ENCODE results near the gene DCHS2. TPM values are rescaled to one million over a fixed set of nuclear protein-coding genes. Genes with fewer than 3 reads are reported as not detected.

Gene DCHS2
- total RNA-seq, 1 experiment from 2014 or later, result 0.02 TPM

GRCh38 chr4:154511981-154512380 lies 20.4 kb upstream of the DCHS2 start:
- Histone ChIP-seq H3K79me2 (ENCODE audit: low read depth) (no peaks in the 10 kb centered on the region), H3F3A (ENCODE audit: insufficient read depth, low read depth) (peaks cover 8% of the 10 kb centered on the region; the same call in 1 of the 2 replicates), H3K4me3 (no peak overlapping the region), H3K4me2 (no peak overlapping the region), H3K27me3 (ENCODE audit: insufficient read depth, low read depth) (no peaks in the 10 kb centered on the region), H3K27ac (no peak overlapping the region), H3K36me3 (ENCODE audit: low read depth) (no peaks in the 10 kb centered on the region), H3K4me1 (replicated peaks; ENCODE audit: insufficient read depth) (peaks cover 9% of the 10 kb centered on the region), H3K9me3 (ENCODE audit: insufficient read depth, low read depth) (no peaks in the 10 kb centered on the region), H3K9me2 (ENCODE audit: insufficient read depth) (no peaks in the 10 kb centered on the region), H2AFZ (no peak overlapping the region), H4K20me1 (ENCODE audit: insufficient read depth) (no peaks in the 10 kb centered on the region)
- intact Hi-C loops (cut with micrococcal nuclease; ENCODE audit: unreplicated experiment), result no loop called here
- no TSS peak for BruUV-seq (replicated peaks)
- ChIA-PET POLR2A (ENCODE audit: unreplicated experiment) (no interaction called here), CTCF (interaction anchor here (0.7 kb wide), 1 partner anchor 36 kb away, joined by 5 read pairs; no protein-coding TSS in a partner anchor)
- no peak for TF ChIP-seq EZH2 (IDR thresholded peaks at IDR 0.05; ENCODE audit: low read depth)
- TF ChIP-seq, protein P1, sequence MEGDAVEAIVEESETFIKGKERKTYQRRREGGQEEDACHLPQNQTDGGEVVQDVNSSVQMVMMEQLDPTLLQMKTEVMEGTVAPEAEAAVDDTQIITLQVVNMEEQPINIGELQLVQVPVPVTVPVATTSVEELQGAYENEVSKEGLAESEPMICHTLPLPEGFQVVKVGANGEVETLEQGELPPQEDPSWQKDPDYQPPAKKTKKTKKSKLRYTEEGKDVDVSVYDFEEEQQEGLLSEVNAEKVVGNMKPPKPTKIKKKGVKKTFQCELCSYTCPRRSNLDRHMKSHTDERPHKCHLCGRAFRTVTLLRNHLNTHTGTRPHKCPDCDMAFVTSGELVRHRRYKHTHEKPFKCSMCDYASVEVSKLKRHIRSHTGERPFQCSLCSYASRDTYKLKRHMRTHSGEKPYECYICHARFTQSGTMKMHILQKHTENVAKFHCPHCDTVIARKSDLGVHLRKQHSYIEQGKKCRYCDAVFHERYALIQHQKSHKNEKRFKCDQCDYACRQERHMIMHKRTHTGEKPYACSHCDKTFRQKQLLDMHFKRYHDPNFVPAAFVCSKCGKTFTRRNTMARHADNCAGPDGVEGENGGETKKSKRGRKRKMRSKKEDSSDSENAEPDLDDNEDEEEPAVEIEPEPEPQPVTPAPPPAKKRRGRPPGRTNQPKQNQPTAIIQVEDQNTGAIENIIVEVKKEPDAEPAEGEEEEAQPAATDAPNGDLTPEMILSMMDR (conservative IDR thresholded peaks at IDR 0.05), result no peak
- DNase-seq, result no peak

- DNase-seq, result no peak
- no peaks in the 10 kb centered on the region for H4K20me1 ChIP-seq (ENCODE audit: insufficient read depth)
- intact Hi-C loops (cut with micrococcal nuclease; ENCODE audit: unreplicated experiment), result no loop called here
- H3K27ac ChIP-seq, result no peak overlapping the region
- H3K9me3 ChIP-seq (ENCODE audit: insufficient read depth, low read depth), result no peaks in the 10 kb centered on the region
- CTCF ChIA-PET, result no interaction called here
- H3K4me1 ChIP-seq (replicated peaks; ENCODE audit: insufficient read depth), result peaks cover 14% of the 10 kb centered on the region
- H3K27me3 ChIP-seq (ENCODE audit: insufficient read depth, low read depth), result no peaks in the 10 kb centered on the region
- H3F3A ChIP-seq (ENCODE audit: insufficient read depth, low read depth), result peaks cover 12% of the 10 kb centered on the region; the same call in 1 of the 2 replicates
- H3K9me2 ChIP-seq (ENCODE audit: insufficient read depth), result no peaks in the 10 kb centered on the region
- no peak overlapping the region for H2AFZ ChIP-seq
- no peaks in the 10 kb centered on the region for H3K79me2 ChIP-seq (ENCODE audit: low read depth)
- BruUV-seq (replicated peaks), result no TSS peak
- H3K4me2 ChIP-seq, result no peak overlapping the region
- no peaks in the 10 kb centered on the region for H3K36me3 ChIP-seq (ENCODE audit: low read depth)
- POLR2A ChIA-PET (ENCODE audit: unreplicated experiment), result no interaction called here
- no peak overlapping the region for H3K4me3 ChIP-seq
- TF ChIP-seq, protein P1 (conservative IDR thresholded peaks at IDR 0.05), result no peak
- no peak for TF ChIP-seq EZH2 (IDR thresholded peaks at IDR 0.05; ENCODE audit: low read depth)
Measured at GRCh38 chr4:154511548-154511947, 19.9 kb upstream of the DCHS2 start.

GRCh38 chr4:154507156-154507555 lies 15.6 kb upstream of the DCHS2 start:
- H3K4me2 ChIP-seq, result peak overlapping the region; percentile 64

More at GRCh38 chr4:154507156-154507555, 15.6 kb upstream of the DCHS2 start:
- ChIA-PET POLR2A (ENCODE audit: unreplicated experiment) (interaction anchor here (0.7 kb wide), 1 partner anchor 10 kb away, joined by 4 read pairs; no protein-coding TSS in a partner anchor), CTCF (interaction anchor here (0.9 to 1.8 kb wide), 3 partner anchors 42 to 112 kb away, joined by 3 to 9 read pairs (median 5); partner anchors contain the start of gene PLRG1)
- no peaks in the 10 kb centered on the region for H3K27me3 ChIP-seq (ENCODE audit: insufficient read depth, low read depth)
- no peaks in the 10 kb centered on the region for H3K79me2 ChIP-seq (ENCODE audit: low read depth)
- peak overlapping the region; percentile 89 for H3K27ac ChIP-seq
- H3F3A ChIP-seq (ENCODE audit: insufficient read depth, low read depth), result peaks cover 15% of the 10 kb centered on the region; the same call in 1 of the 2 replicates
- H4K20me1 ChIP-seq (ENCODE audit: insufficient read depth), result no peaks in the 10 kb centered on the region
- H3K4me3 ChIP-seq, result no peak overlapping the region
- no peaks in the 10 kb centered on the region for H3K36me3 ChIP-seq (ENCODE audit: low read depth)
- DNase-seq, result peak; percentile 69 to 89
- peaks cover 19% of the 10 kb centered on the region for H3K4me1 ChIP-seq (replicated peaks; ENCODE audit: insufficient read depth)
- intact Hi-C loops (cut with micrococcal nuclease; ENCODE audit: unreplicated experiment), result loop anchor here (1.0 to 2.0 kb wide), 2 partner anchors 43 to 116 kb away; partner anchors contain the start of gene PLRG1
- no peak for TF ChIP-seq EZH2 (IDR thresholded peaks at IDR 0.05; ENCODE audit: low read depth)
- TF ChIP-seq, protein P1 (conservative IDR thresholded peaks at IDR 0.05), result no peak
- H3K9me2 ChIP-seq (ENCODE audit: insufficient read depth), result no peaks in the 10 kb centered on the region
- H3K9me3 ChIP-seq (ENCODE audit: insufficient read depth, low read depth), result no peaks in the 10 kb centered on the region
- no TSS peak for BruUV-seq (replicated peaks)
- no peak overlapping the region for H2AFZ ChIP-seq
